Suppressor macrophage treated with lipopolysaccharide for 4 hours (primary cell): ENCODE measurements around the gene EYA3.

Experiments
- DNase-seq: peaks from one replicate; pipeline ENCODE4 v3.0.0-alpha.2; 2020

EYA3 gene, protein sequence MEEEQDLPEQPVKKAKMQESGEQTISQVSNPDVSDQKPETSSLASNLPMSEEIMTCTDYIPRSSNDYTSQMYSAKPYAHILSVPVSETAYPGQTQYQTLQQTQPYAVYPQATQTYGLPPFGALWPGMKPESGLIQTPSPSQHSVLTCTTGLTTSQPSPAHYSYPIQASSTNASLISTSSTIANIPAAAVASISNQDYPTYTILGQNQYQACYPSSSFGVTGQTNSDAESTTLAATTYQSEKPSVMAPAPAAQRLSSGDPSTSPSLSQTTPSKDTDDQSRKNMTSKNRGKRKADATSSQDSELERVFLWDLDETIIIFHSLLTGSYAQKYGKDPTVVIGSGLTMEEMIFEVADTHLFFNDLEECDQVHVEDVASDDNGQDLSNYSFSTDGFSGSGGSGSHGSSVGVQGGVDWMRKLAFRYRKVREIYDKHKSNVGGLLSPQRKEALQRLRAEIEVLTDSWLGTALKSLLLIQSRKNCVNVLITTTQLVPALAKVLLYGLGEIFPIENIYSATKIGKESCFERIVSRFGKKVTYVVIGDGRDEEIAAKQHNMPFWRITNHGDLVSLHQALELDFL

GRCh38 chr1:28088168-28088961 is at the start of gene EYA3:
EYA3 (minus strand) TSS chr1:28088610; CDS start chr1:28058026, 30,584 bp downstream.
- DNase-seq: peak; percentile 99

GRCh38 chr1:28136922-28137613 is 48.7 kb upstream of the EYA3 start:
- DNase-seq: no peak

DNA sequence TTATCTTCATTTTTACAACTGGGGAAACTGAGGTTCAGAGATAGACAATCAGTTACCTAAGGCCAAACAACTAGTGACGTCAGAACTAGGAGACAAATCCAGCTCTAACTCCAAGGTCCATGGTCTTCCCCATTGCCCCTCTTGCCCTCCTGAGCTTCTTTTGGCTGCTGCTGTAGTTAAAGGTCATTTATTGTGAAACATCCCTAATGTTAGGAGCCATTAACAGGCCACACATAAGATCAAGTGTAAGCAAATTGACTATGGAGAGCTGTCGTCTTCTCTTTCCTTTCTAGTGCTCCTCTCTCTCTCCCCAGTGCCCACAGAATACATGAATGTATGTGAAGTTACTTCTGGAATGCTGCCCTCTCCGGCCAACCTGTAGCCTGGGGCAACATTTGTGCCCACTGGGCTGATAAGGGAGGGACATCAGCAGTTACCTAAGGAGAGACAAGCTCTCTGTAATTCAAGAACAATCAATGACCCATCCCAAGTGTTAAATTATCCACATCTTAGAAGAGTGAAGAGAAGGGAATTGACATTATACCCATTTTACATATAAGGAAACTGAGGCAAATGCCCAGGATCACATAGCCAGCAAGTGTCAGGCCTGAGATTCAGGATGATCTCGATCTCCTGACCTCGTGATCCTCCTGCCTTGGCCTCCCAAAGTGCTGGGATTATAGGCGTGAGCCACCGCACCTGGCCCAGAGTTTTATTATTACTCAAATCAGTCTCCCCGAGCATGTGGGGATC is 47.9 kb upstream of the EYA3 start:
- no peak for DNase-seq

- DNase-seq: peak; percentile 68
Observed at GRCh38 chr1:28135371-28136168, 47.2 kb upstream of the EYA3 start.

GRCh38 chr1:28134651-28135207 is 46.3 kb upstream of the EYA3 start:
- no peak for DNase-seq

DNA sequence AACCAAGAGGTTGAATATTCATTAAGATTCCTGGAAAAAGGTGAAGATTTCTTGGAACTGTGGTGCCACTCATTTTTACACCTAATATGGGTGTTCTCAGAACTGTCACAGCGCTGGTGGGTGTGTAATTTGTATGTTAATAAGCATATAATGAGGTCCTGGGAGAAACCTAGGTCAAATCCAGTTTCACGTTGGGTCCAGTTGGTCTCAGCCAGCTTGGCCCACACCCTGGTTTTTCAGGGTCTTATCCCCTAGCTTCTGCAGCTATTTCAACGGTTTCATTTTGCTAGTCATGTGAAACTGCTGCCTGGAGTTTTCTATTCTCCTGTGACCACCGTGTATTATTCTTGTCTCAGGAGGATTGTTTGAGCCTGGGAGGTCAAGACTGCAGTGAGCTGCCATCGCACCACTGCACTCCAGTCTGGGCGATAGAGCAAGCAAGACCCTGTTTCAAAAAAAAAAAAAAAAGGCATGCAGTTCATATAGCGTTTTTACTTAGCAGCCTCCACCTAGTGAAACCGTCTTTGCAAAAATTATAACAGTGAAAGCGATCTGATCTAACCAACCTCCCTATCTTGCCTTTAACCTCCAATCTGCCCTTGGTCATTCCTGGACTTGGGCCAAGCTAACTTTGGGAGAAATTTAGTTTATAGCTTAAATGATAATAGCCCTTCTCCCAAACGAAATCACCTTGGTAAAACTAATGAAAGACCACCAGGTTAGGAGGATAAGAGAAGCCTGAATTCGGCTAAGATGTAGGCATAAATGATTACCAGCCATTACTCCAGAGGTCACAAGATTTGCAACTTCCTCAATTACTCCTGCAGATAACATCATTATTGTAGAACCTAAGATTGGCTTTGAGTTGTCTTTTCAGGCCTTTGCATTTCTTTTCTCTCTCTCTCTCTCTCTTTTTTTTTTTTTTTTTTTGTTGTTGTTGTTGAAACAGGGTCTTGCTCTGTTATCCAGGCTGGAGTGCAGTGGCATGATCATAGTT is 44.1 kb upstream of the EYA3 start:
- DNase-seq: peak; percentile 61

DNA sequence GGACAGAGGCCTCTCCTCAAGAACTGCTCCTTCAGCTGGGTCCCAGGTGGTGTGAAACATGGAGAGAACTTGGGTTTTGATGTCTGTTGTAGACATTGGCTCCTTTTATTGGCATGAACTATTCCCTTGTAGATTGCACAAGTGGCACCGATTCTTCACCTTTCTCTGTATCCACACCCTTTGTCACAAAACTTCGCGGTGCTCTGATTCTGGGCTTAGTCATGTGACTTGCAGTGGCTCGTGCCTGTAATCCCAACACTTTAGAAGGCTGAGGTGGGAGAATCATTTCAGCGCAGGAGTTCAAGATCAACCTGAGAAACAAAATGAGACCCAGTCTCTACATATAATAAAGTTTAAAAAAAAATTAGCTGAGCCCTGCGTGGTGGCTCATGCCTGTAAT is 42.5 kb upstream of the EYA3 start:
- DNase-seq: no peak

- DNase-seq: peak; percentile 31
Observed at GRCh38 chr1:28129150-28129549, 40.7 kb upstream of the EYA3 start.

DNA sequence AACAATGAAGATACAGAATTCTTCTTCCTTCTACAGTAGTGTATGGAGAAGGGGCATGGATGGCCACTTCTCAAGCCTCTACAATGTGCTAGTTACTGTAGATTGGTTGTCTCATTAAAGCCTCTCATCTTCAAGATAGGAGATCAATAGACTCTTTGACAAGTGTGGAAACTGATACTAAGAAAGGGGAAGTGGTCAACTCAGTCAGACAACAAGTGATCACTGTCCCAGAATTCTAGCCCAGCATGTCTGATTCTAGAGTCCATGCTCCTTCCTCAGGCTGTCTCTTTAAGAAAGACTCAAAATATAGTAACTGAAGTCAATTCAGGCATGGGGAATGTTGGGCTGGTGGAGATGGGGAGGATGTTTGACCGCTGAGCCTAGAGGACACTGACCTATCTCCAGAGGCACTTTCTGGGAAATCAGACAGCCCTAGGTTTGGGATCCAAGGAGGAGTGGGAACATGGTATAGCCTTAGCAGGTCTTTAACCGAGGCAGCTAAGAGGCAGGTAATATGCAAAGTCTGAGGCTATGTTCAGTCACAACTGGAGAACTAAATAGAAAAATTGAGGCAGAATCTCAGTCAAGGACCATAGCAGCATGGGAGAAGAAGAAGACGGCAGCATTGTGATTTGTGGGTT is 39.3 kb upstream of the EYA3 start:
- DNase-seq: peak; percentile 77

DNA sequence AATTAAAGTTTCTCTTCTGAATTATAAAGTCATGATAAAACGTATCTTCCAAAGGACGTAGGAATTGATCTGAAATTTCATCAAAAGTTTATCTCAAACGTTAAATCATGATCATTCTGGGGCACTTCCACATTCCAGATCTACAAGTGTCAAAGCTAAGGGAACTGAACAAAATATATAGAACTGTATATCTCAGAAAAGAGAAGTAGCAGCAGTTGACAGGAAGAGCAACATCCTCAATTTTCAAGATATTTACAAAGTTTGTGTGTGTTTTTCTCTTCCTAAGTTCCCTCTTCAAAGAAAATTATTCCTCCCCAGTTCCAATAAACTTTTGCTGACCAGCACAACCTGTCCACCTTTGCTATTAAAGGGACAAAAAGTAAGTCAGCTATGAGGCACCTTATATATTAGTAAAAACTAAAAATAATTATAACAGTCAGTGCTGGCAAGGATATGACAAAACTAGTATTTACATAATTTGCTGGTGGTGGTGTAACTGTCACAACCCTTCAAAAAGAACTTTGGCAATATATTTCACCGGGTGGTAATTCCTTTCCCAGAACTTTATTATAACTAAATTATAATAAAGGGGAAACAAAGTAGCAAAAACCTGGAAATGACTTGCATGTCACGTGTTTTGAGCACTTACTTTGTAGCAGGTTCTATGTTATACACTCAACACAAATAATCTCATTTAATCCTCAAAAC is 38.5 kb upstream of the EYA3 start:
- DNase-seq: peak; percentile 65

DNA sequence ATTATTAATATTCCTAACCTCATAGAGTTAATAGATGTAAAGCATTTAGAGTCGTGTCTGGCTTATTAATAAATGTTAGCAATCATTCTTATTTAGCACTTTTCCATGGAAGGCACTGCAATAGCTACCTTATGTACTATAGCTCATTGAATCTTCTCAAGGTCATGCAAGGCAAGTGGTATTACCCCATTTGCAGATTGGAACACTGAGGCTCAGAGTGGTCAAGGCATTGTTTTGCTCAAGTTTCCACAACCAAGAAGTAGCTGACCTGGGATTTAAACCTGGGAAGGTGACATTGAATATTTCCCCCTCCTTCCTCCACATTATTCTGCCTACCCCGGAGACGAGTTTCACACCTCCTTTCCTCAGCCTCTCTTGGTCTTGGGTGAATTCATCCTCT is 37.8 kb upstream of the EYA3 start:
- no peak for DNase-seq

DNA sequence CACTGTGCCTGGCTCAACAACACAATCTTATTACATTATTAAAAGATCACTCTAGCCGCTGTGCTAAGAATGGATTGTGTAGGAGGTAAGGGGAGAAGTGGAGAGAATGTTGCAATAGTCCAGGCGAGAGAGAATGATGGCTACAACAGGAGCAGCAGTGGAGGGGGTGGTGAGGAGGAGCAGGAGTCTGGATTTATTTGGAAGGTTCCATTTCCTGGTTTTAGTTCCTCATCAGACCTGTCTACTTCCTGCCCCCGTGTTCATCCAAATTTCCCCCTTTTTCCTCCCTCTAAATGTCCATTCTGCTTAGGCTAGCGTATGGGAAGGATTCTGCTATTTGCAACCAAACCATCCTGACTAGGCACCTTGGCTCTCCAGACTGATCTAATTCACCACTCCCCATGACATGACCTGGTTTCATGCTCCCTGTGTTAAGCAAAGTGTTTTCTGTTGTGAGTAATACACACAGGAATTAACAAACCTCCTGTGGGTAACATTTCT is 35.1 kb upstream of the EYA3 start:
- DNase-seq: peak; percentile 86

DNA sequence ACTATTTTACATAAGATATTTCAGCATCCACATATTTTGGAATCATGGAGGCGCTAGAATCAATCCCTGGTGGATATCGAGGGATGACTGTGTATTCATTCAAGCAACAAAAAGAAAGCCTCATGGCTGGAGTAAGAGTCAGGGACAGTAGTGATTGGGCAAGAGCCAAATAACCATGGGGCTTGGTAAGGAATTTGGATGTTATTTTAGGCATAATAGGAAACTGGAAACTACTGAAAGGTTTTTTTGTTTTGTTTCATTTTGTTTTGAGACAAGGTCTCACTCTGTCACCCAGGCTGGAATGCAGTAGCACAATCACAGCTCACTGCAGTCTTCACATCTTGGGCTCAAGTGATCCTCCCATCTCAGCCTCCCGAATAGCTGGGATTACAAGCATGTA is 33.8 kb upstream of the EYA3 start:
- DNase-seq: peak; percentile 48

DNA sequence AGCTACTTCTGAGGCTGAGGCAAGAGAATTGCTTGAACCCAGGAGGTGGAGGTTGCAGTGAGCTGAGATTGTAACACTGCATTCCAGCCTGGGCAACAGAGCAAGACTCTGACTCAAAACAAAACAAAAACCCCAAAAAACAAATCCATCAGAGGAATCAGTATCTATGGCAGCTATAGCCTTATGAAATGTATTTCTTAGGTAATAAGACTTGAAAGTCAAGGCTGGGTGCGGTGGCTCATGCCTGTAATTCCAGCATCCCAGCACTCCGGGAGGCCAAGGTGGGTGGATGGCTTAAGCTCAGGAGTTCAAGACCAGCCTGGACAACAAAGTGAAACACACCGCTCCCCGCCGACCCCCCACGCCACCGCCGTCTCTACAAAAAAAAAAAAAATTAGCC is 31.1 kb upstream of the EYA3 start:
- DNase-seq: peak; percentile 45

DNA sequence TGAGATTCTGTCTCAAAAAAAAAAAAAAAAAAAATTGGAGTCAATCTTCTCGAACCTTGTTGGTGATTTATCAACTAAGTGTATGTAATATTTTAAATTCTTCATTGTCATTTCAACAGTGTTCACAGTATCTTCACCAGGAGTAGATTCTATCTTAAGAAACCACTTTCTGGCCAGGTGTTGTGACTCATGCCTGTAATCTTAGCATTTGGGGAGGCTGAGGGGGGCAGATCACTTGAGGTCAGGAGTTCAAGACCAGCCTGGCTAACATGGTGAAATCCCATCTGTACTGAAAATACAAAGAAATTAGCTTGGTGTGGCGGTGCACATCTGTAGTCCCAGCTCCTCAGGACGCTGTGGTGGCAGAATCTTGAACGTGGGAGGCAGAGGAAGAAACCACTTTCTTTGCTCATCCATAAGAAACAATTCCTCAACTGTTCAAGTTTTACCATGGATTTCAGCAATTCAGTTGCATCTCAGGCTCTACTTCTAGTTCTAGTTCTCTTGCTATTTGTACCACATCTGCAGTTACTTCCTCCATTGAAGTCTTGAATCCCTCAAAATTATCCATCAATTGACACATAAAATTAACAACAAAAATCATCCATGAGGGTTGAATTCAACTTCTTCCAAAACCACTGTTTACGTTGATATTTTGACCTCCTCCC is 30.4 kb upstream of the EYA3 start:
- no peak for DNase-seq

DNA sequence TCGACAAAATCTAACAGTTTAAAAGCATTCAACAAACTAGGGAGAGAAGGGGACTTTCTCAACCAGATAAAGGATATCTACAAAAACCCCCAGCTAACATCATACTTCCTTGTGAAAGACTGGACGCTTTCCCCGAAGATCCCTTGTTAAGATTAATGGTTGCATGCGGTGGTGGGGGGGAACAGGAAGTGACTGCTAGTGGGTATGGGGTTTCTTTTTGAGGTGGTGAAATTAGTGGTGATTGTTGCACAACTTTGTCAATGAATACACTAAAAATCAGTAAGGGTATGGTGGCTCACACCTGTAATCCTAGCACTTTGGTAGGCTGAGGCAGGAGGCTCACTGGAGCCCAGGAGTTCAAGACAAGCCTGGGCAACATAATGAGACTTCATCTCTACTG is 26.9 kb upstream of the EYA3 start:
- DNase-seq: peak; percentile 95

DNA sequence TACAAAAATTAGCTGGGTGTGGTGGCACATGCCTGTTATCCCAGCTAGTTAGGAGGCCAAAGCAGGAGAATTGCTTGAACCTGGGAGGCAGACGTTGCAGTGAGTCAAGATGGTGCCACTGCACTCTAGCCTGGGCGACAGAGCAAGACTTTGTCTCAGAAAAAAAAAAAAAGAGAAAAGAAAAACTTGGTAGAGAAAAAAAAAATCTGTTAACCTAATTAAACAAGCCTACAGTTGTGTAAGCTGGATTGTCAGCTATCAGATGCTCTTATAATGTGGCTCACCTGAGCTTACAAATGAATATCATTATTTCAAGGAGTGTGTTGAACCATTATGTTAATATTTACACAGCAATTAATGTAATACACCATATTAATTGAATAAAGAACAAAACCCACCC is 26.4 kb upstream of the EYA3 start:
- DNase-seq: no peak

GRCh38 chr1:28113242-28113572 is 24.8 kb upstream of the EYA3 start:
- DNase-seq: no peak
